Measurements from ENCODE around the gene THEMIS. TPM values are rescaled to one million over a fixed set of nuclear protein-coding genes. Genes with fewer than 3 reads are reported as not detected.

The THEMIS gene
- total and polyA plus RNA-seq, 2 of the 4 experiments (the other 2 are of a cell fraction): not detected

GRCh38 chr6:127894051-127894450, 6.8 kb downstream of the THEMIS start:
- Histone ChIP-seq H2AK5ac (ENCODE audit: low read depth, low read length) (no peak overlapping the region), H3K14ac (replicated peaks; ENCODE audit: low read depth, low read length) (no peak overlapping the region), H3K4ac (ENCODE audit: low read depth, low read length) (no peak overlapping the region), H3K4me1 (ENCODE audit: control insufficient read depth, insufficient read depth, low read length) (no peaks in the 10 kb centered on the region), H3K56ac (ENCODE audit: extremely low read depth, insufficient read depth, low read length) (no peak overlapping the region), H2AFZ (replicated peaks; ENCODE audit: low read length, poor library complexity) (no peak overlapping the region), H3K18ac (ENCODE audit: low read depth, low read length) (no peak overlapping the region), H3K23ac (ENCODE audit: low read depth, low read length) (no peak overlapping the region), H3K9ac (ENCODE audit: low read depth, low read length) (no peak overlapping the region), H3K4me3 (ENCODE audit: insufficient read depth, low read depth, low read length) (no peak overlapping the region), H3K4me2 (ENCODE audit: low read depth, low read length) (no peak overlapping the region), H2BK20ac (ENCODE audit: low read depth, low read length) (no peak overlapping the region), H4K20me1 (ENCODE audit: insufficient read depth, low read length) (no peaks in the 10 kb centered on the region), H3K9me3 (ENCODE audit: control insufficient read depth, insufficient read depth, low read length) (no peaks in the 10 kb centered on the region), H2BK120ac (ENCODE audit: low read depth, low read length) (no peak overlapping the region), H4K8ac (ENCODE audit: low read depth in 2 of 2, low read length in 2 of 2) (no peak overlapping the region), H3K36me3 (ENCODE audit: control insufficient read depth, insufficient read depth, low read length) (no peaks in the 10 kb centered on the region), H4K5ac (ENCODE audit: low read depth, low read length) (no peak overlapping the region), H4K91ac (ENCODE audit: insufficient read depth, low read depth, low read length) (no peak overlapping the region), H3K27me3 (ENCODE audit: control insufficient read depth, insufficient read depth, low read length) (no peaks in the 10 kb centered on the region), H3K79me1 (ENCODE audit: low read depth in 1 of 2, low read length in 2 of 2) (no peaks in the 10 kb centered on the region), H3K9me1 (ENCODE audit: insufficient read depth, low read length) (no peaks in the 10 kb centered on the region), H3K27ac (ENCODE audit: insufficient read depth, low read length) (no peak overlapping the region), H2BK15ac (ENCODE audit: low read depth, low read length) (no peak overlapping the region), H2AK9ac (replicated peaks; ENCODE audit: low read depth, low read length, poor library complexity) (no peak overlapping the region), H2BK5ac (ENCODE audit: low read depth, low read length, poor library complexity, severe bottlenecking) (no peak overlapping the region)
- ChIA-PET CTCF (no interaction called here), POLR2A (ENCODE audit: unreplicated experiment) (no interaction called here)
- ATAC-seq (ENCODE audit: low read depth) (no peak), DNase-seq (no peak)
- no TSS peak for BruUV-seq (replicated peaks)
- dilution Hi-C loops (cut with HindIII; ENCODE audit: low sequenced_read_pairs, unreplicated experiment): no loop called here
- in situ Hi-C loops (cut with MboI; ENCODE audit: low sequenced_read_pairs): no loop called here
- whole genome bisulfite sequencing, 2 experiments (ENCODE audit: extremely low coverage in 2 of 2, insufficient read length in 1 of 2): no CpG with 5 or more reads among the region's 1 CpG
- intact Hi-C loops (cut with micrococcal nuclease): no loop called here
- no peak for TF ChIP-seq CTCF (conservative IDR thresholded peaks at IDR 0.05; ENCODE audit: low read depth, low read length)
- TF ChIP-seq SMC3 (IDR thresholded peaks at IDR 0.05; ENCODE audit: low read depth, low read length): no peak

All from IMR-90 (cell line).